Islet precursor cell (in vitro differentiated cells): ENCODE measurements around the gene FAM135A.
"Not testable (repeated sequence)": the region's sequence is repeated elsewhere in the genome, so short reads cannot be mapped to it uniquely, and the experiment has no call there.

Source experiments
- DNase-seq: peaks from one replicate; pipeline ENCODE4 v3.0.0-alpha.2; 2018

Gene FAM135A

DNA sequence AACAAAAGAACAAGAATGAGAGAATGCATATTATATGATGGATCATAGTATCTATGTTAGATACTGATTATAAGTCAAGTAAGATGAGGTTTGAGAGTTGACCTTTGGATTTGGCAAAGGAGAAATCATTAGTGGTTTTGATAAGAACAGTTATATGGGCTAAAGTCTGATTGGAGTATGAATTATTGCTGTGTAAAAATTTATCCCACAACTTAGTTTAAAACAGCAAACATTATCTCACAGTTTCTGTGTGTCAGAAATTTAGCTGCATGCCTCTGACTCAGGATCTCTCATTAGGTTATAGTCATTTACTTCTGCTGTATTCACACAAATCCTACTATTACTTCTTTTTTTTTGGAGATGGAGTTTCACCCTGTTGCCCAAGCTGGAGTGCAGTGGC is 56.7 kb downstream of the FAM135A start:
- DNase-seq = no peak

DNA sequence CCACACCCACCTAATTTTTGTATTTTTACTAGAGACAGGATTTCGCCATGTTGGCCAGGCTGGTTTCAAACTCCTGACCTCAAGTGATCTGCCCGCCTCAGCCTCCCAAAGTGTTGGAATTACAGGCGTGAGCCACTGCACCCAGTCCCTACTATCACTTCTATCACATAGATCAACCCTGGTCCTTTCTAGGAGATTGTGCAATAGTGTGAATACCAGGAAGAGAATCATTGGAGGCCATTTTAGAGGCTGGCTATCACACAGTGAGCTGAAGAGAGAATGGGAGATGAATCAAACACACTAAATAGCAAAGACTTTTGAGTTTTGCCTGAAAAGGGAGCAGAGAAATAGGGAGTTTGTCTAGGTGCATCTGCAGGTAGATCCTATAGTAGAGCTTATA is 57.2 kb downstream of the FAM135A start:
- not testable (repeated sequence) for DNase-seq

DNA sequence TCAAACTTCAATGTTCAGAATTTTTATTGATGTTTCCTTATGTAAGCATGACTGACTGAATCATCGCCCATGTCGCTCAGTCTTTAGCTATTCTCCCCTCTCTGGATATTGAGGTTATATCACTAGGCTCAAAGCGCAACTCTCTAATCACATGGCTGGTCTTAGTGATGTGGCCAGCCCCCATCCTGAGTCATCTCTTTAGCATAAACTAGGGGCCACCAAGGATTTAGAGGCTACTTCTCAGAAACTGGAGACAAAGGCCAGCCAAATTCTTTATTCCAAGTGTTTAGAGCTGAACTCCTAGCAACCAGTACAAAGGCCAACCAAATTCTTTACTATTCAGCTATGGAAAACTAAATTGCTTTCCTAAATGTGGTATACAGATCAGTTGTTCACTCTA is 61.4 kb downstream of the FAM135A start:
- no peak for DNase-seq

- DNase-seq = no peak
These were observed 65.9 kb downstream of the FAM135A start for GRCh38 chr6:70479236-70479635.

GRCh38 chr6:70486638-70487037 is 73.3 kb downstream of the FAM135A start:
- DNase-seq = not testable (repeated sequence)

DNA sequence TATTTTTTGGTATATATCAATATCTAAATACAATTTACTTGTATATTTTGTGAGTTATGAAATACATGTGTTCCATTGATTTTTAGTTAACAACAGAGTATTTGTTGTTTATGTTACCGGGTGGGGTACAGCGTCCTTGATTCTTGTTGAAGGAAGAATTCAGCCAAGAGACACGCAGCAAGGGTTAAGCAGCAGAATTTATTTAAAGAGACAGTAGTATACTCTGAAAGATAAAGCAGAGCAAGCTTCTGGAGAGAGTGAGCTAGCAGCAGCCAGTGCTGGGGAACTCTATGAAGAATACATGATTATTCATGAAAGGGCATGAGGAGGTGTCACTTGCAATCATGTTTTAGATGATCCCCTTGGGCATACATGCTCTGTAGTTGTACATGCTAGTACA is 76.1 kb downstream of the FAM135A start:
- DNase-seq = no peak

DNA sequence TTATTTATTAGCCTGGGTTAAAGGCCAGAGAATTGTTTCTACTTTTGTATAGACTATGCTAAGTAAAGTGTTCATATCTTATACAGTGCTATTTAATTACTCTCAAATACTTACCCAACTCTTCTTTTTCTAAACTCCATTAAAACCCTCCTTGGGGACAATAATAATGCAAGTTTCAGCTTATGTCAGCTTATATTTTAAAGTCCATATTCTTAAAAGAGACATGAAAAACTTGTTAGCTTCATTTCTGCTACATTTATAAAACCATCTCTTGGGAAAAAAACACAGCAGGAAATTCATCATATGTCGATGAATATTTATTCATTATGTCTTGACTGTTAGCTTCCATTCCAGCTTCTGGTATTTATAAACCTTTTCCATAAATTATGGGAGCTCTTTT is 81.5 kb downstream of the FAM135A start:
- no peak for DNase-seq

GRCh38 chr6:70495790-70496189 is 82.5 kb downstream of the FAM135A start:
- not testable (repeated sequence) for DNase-seq

DNA sequence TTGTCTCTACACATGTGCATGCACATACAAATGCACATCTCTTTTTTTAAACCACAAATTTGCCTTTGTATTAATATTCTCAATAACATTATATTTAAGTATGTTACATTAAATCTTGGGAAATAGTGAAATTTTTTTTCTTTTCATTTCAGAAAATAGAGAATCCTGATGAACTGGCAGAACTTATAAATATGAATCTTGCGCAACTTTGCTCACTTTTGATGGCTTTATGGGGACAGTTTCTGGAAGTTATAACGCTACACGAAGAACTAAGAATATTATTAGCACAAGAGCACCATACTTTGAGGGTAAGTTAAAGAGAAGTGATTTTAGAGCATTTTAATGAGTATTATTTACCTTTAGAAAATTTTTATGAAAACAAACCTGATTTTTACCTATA is 89.2 kb downstream of the FAM135A start:
- no peak for DNase-seq

DNA sequence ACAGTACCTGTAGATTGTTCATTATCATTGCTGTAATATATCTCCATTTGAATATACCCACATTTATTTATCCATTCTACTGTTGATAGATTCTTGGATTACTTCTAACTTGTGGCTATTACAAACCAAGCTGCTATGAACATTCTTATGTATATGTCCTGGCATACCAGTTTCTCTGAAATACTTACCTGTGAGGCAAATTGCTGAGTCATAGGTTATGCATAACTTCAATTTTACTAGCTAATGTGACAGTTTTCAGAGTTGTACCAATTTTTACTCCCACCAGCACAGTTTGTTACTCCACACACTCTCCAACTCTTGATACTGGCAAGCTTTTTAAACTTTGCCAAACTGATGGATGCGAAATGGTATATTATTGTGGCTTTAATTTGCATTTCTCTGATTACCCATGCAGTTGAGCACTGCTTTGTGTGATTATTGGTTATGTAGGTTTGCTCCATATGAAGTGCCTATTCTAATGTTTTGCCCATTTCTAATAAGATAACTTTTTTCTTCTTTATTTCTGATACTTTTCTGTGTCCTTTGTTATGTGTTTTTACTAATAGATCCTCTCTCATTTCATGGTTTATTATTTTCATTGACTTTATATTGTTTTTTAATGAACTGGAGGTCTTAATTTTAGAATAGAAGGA is 90.6 kb downstream of the FAM135A start:
- no peak for DNase-seq

DNA sequence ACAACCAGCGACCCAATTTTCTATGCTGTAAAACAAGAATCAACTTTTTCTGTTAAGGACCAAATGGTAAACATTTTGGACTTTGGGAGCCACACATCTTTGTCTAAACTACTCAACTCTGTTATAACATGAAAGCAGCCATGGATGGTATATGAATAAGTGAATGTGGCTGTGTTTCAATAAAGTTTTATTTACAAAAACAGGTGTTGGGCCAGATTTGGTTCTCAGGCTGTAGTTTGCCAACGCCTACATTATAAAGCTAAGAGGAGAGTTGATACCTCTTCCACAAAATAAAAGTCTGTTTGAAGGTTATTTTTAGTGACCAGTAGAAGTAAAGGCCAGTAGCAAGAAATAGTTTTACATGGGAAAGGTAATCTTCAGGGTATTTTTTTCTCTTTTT is 93.0 kb downstream of the FAM135A start:
- no peak for DNase-seq

DNA sequence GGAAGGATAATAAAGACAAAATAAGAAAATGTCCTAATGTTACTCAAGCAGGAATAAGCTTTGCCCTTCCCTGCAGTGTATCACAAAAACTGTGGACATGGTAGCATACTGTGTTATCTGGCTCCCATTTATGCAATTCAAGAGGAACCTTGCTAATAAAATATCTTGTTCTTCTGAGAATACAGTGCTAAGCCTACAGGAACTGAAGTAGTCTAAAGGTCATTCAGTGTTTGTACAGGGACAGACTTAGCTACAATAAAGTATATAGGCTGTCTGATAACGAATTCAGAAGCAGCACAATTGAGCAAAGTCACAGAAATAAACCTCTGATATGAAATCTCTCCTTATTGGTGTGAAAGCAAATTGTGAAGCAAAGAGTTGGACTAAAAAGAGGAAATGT is 93.9 kb downstream of the FAM135A start:
- DNase-seq = no peak

- DNase-seq = no peak
These were observed 95.6 kb downstream of the FAM135A start for GRCh38 chr6:70508953-70509352.

GRCh38 chr6:70510600-70510999 is 97.3 kb downstream of the FAM135A start:
- no peak for DNase-seq

DNA sequence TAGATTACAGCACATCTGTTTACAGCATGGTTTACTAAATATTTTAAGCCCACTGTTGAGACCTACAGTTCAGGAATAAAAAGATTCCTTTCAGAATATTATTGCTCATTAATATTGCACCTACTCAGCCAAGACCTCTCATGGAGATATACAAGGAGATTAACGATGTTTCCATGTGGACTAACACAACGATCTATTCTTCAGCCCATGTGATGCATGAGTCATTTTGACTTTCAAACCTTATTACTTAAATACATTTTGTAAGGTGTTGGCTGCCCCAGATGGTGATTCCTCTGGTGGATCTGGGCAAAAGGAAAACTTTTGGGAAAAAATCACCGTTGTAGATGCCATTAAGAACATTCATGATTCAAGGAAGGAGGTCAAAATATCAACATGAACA is 105.4 kb downstream of the FAM135A start:
- DNase-seq = no peak

DNA sequence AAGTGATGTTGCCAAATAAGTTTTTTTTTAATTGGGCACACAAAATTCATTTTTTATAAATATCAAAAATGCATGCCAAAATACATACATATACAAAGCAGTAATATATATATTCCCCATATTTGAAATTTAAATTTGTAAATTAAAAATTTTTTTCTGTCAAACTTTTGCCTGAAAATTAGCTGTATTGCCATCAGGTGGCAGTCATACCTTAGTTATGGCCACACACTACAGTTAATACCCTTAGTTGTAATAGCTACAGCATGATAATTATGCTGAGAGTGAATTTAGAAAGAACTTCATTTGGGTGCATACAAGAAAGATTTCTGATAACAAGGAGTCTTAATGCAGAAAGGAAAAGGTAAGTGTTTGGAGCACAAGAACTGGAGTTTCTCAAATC is 107.3 kb downstream of the FAM135A start:
- no peak for DNase-seq

- no peak for DNase-seq
These were observed 111.5 kb downstream of the FAM135A start for GRCh38 chr6:70524721-70525286.

DNA sequence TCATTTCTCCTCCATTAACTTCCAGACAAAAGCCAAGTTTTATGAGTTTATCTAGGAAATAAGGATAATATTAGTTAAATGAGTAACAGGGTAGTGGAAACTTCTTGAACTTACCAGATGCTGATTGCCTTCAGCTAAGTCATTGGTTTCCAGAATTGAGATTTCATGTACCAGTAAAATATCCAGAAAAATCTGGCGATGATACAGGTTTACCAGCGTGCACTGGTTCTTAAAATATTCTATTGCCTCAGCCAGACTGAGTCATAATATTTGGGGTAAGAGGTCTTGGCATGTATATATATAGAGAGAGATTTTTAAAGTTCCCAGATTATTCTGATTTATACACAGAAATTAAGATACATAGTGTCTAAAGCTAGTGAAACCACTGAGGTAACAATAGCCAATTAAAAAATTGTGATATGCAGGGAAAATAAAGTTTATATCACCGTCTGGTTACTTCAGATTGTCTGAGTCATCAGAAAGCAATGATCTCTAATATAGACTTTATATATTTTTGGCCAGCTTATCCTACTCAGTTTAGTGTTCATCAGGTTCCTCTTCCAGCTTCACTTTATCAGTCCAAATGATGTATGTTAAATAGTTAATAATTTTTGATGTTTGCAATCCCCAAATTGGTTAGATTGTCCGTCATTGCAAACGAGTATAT is 113.9 kb downstream of the FAM135A start:
- no peak for DNase-seq

- DNase-seq = no peak
These were observed 116.7 kb downstream of the FAM135A start for GRCh38 chr6:70530023-70530422.

DNA sequence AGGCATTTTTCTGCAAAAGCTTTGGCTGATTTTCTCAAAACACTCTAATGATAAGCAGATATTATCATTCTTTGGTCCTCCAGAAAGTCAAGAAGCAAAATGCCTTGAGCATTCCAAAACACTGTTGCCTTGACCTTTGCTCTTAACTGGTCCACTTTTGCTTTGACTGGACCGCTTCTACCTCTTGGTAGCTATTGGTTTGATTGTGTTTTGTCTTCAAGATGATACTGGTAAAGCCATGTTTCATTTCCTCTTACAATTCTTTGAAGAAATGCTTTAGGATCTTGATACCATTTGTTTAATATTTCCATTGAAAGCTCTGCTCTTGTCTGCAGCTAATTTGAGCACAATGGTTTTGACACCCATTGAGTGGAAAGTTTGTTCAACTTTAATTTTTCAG is 117.8 kb downstream of the FAM135A start:
- no peak for DNase-seq

DNA sequence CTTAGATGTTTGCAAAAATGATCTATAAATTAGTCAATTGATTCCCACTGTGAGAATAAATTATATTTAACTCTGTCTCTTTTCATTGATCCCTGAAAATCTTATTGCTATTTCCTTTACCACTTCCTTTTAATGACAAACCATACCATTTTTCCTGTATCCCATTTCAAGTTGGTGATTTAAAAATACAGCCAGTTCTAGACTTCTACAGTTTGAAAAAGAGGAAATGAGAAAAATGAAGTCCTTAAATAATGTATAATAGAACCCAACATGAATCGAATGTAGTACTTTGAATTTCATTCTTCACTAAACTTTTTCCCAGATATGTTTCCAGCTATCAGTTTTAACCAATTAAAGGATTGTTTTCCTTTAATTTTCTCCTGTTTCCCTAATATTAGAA is 124.0 kb downstream of the FAM135A start:
- DNase-seq = no peak

- DNase-seq = no peak
These were observed 125.1 kb downstream of the FAM135A start for GRCh38 chr6:70538376-70538775.

- no peak for DNase-seq
These were observed 134.0 kb downstream of the FAM135A start for GRCh38 chr6:70547313-70547712.

DNA sequence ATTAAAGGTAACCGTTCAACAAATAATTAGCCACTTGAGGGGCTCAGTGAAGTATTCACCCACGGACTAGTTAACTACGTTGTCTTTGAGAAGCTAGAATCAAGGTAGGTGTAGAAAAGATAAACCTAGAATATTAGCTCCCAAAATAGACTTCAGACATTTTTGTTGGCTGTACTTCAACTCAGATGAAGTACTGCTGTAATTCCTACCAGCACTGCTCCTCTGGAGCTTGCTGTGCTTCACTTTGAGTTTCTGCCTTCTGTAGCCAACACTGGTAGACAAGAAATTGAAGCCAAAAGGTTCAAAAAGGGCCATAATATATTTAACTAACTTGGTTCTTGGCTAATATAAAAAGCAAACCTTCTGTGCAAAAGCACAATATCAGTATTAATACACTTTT is 134.6 kb downstream of the FAM135A start:
- DNase-seq = no peak

DNA sequence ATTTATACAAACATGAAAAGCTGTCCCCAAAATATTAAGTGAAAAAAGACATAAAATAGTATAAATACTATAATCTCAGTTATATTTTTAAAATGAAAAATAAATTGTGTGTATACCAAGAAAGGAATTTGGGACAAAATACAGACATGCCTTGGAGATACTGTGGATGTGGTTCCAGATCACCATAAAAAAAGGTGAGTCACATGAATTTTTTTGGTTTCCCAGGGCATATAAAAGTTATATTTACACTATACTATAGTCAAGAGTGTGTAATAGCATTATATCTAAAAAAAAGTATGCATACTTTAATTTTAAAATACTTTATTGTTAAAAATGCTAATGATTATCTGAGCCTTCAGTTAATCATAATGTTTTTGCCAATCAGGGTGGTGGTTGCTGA is 136.0 kb downstream of the FAM135A start:
- DNase-seq = no peak
